Right ventricle myocardium superior (tissue), 1 donor: Measurements from ENCODE around the gene GRK4. TPM values are rescaled to one million over a fixed set of nuclear protein-coding genes. Genes with fewer than 3 reads are reported as not detected.
"Not testable (repeated sequence)": the region's sequence is repeated elsewhere in the genome, so short reads cannot be mapped to it uniquely, and the experiment has no call there.

Experiments used
- ATAC-seq: fragments of 200-7000 bp; cut with Tn5 transposase; one replicate; pipeline ENCODE4 v1.9.1; 2020; ENCODE audit warnings: mild to moderate bottlenecking; ENCODE audit not compliant: poor library complexity
- DNase-seq: peaks from one replicate; pipeline ENCODE4 v3.0.0-alpha.2; 2020
- intact Hi-C: fragments of 100-400 bp; cut with DNase I; formaldehyde crosslinking; loops from one replicate; pipeline ENCODE4 v1.11.2; 2022
- total RNA-seq: library from RNA; stranded (reverse); fragmentation: NEBNext Ultra II Directional; extraction: Animal tissue kit (Norgen Biotek cat#: 25700); gene quantifications from one replicate; pipeline ENCODE4 v1.2.1, GENCODE V29; 2021
- donor health status: DM: no; HTN: yes; CAD: no; lungs with severe emphysema.

GRK4 gene
- total RNA-seq, 1 donor from 2014 or later = 8.8 TPM

GRCh38 chr4:2982012-2982411 is 18.6 kb downstream of the GRK4 start:
- ATAC-seq (no peak), DNase-seq (no peak)
- intact Hi-C loops = no loop called here

GRCh38 chr4:2983715-2984114 is 20.3 kb downstream of the GRK4 start:
- DNase-seq, intact Hi-C loops, ATAC-seq: not testable (repeated sequence)

GRCh38 chr4:2991243-2991642 is 27.9 kb downstream of the GRK4 start:
- no peak for ATAC-seq
- no peak for DNase-seq
- intact Hi-C loops = no loop called here

- intact Hi-C loops = no loop called here
- DNase-seq (no peak), ATAC-seq (no peak)
Measured at GRCh38 chr4:2994917-2995316, 31.5 kb downstream of the GRK4 start.

GRCh38 chr4:2995546-2996265 is 32.3 kb downstream of the GRK4 start:
- ATAC-seq = no peak
- intact Hi-C loops = no loop called here
- no peak for DNase-seq

- intact Hi-C loops = no loop called here
- DNase-seq = no peak
- no peak for ATAC-seq
Measured at GRCh38 chr4:2996415-2996814, 33.0 kb downstream of the GRK4 start.

GRCh38 chr4:3007724-3008123 is 44.4 kb downstream of the GRK4 start:
- DNase-seq = no peak
- intact Hi-C loops = no loop called here
- ATAC-seq = no peak

- no peak for DNase-seq
- intact Hi-C loops = no loop called here
Measured at GRCh38 chr4:3009422-3009821, 46.1 kb downstream of the GRK4 start.

GRCh38 chr4:3010577-3010976 is 47.2 kb downstream of the GRK4 start:
- intact Hi-C loops = no loop called here
- no peak for DNase-seq
- no peak for ATAC-seq

More at GRCh38 chr4:3009422-3009821, 46.1 kb downstream of the GRK4 start:
- ATAC-seq = no peak

GRCh38 chr4:3010998-3011397 is 47.6 kb downstream of the GRK4 start:
- intact Hi-C loops = no loop called here
- no peak for DNase-seq
- no peak for ATAC-seq

GRCh38 chr4:3011456-3012220 is 48.3 kb downstream of the GRK4 start:
- no peak for DNase-seq
- intact Hi-C loops = no loop called here
- ATAC-seq = no peak

GRCh38 chr4:3013323-3013722 is 50.0 kb downstream of the GRK4 start:
- ATAC-seq (no peak), DNase-seq (no peak)
- intact Hi-C loops = no loop called here

- intact Hi-C loops = no loop called here
- DNase-seq (no peak), ATAC-seq (peak; percentile 76)
Measured at GRCh38 chr4:3013839-3014350, 50.5 kb downstream of the GRK4 start.

GRCh38 chr4:3016961-3017360 is 53.6 kb downstream of the GRK4 start:
- DNase-seq (no peak), ATAC-seq (no peak)
- intact Hi-C loops = no loop called here

- ATAC-seq (no peak), DNase-seq (no peak)
- intact Hi-C loops = no loop called here
Measured at GRCh38 chr4:3017504-3017903, 54.1 kb downstream of the GRK4 start.

GRCh38 chr4:3019145-3019846 is 55.9 kb downstream of the GRK4 start:
- ATAC-seq = no peak
- DNase-seq = no peak
- intact Hi-C loops = no loop called here

- intact Hi-C loops = no loop called here
- DNase-seq (no peak), ATAC-seq (no peak)
Measured at GRCh38 chr4:3021127-3021526, 57.8 kb downstream of the GRK4 start.

GRCh38 chr4:3021627-3022026 is 58.3 kb downstream of the GRK4 start:
- intact Hi-C loops = no loop called here
- DNase-seq = no peak
- no peak for ATAC-seq

GRCh38 chr4:3022112-3022511 is 58.7 kb downstream of the GRK4 start:
- no peak for ATAC-seq
- intact Hi-C loops = no loop called here
- DNase-seq = no peak

- no peak for ATAC-seq
- intact Hi-C loops = no loop called here
- DNase-seq = no peak
Measured at GRCh38 chr4:3022651-3023050, 59.3 kb downstream of the GRK4 start.
